GM18867 (cell line): ENCODE data around the gene SMARCAL1.
A peak's percentile ranks its signal among the peaks of the same experiment; 100 is the strongest.
"Not testable (repeated sequence)": the region's sequence is repeated elsewhere in the genome, so short reads cannot be mapped to it uniquely, and the experiment has no call there.

ENCODE experiments used
- ATAC-seq: cut with Tn5 transposase; IDR thresholded peaks from one replicate; pipeline ENCODE4 v1.9.1; 2021; ENCODE audit warnings: mild to moderate bottlenecking, moderate library complexity; ENCODE audit not compliant: unreplicated experiment

Gene SMARCAL1

DNA sequence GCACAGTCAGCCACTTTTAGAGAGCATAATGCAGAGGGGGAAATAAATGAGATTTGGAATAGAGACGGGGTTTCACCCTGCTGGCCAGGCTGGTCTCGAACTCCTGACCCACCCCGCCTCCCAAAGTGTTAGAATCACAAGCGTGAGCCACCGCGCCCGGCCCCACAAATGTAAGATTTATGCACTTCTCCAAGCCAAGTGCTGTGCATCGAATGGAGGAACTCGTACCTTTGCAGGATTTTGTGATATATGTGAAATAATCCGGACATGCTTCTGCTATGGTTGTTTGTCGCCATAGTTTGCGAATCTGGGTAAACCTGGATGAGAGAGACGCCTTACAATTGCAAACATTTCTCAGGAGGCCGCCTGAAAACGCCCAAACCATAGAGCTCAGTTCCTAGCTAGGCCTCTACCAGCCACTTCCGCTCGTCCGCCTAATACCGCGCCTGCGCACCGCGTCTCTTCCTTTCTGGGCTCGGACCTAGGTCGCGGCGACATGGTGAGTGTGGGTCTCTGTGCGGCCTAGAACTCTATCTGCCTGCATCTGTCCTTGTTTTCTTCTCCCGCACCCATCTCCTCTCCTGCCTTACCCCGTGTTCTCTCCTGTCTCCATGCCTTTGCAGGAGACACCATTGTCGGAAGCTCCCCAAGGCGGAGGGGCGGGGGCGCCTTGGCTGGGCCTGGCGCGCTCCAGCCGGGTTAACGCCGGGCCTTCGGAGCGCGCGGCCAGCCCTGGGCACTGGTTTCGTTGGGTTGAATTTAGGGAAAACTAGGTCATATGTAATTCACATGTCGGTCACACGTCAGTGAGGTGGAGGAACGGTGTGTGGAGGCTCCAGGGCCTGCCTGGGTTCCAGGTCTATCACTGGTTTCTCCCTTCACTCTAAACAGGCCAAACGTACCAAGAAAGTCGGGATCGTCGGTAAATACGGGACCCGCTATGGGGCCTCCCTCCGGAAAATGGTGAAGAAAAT is 86.4 kb downstream of the SMARCAL1 start, which contains the start of gene RPL37A:
TSS of gene RPL37A (plus strand) at position 466 of the 974 bp plus-strand sequence. CDS start at position 497, 31 bp downstream.
- ATAC-seq, result peak; percentile 94

DNA sequence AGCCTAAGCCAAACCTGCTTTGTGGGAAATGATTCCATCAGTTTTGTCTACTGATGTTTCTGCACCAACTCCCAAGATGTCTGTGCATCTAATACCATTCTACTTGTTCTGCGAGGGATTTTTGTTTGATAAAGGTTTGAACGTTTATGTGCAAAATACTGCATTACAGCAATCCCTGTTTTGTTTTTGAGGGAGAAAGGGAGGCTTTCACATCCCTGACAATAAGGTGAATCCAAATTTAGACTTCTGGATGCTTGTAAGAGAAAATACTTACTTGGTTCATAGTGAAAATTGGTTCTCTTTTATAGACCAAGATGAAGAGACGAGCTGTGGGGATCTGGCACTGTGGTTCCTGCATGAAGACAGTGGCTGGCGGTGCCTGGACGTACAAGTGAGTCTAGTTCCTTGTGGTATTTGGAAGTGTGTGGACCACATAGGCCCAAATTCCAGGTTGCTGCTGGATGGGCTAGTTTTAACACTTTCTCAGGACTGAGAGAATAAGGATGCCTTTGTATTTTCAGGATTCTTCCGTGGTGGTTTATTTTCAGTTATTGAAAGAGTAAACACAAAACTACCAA is 87.4 kb downstream of the SMARCAL1 start:
- ATAC-seq, result no peak

DNA sequence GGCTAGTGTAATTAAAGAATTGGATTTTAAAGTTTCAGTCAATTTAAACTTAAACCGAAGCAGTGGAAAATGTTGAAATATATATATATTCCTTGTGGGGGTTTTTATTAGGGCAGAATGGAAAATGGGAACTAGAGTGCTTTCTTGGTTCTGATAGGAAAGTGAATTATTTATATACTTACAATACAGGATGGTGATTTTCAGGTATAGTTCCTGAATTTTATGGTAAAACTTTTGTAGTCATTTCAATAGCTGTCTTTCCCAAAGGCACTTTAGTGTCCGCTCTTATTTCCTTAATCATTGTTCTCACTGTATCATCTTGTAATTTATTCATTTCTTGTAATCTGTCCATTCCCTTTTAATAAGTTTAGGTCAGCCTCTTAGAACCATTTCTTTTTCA is 88.3 kb downstream of the SMARCAL1 start:
- no peak for ATAC-seq

DNA sequence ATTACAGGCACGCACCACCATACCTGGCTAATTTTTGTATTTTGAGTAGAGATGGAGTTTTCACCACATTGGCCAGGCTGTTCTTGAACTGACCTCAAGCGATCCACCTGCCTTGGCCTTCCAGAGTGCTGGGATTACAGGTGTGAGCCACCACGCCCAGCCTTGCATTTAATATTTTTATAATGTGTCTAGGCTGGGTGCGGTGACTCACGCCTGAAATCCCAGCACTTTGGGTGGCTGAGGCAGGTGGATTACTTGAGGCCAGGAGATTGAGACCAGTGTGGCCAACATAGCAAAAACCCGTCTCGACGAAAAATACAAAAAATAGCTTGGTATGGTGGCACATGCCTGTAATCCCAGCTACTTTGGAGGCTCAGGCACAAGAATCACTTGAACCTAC is 89.6 kb downstream of the SMARCAL1 start:
- no peak for ATAC-seq

DNA sequence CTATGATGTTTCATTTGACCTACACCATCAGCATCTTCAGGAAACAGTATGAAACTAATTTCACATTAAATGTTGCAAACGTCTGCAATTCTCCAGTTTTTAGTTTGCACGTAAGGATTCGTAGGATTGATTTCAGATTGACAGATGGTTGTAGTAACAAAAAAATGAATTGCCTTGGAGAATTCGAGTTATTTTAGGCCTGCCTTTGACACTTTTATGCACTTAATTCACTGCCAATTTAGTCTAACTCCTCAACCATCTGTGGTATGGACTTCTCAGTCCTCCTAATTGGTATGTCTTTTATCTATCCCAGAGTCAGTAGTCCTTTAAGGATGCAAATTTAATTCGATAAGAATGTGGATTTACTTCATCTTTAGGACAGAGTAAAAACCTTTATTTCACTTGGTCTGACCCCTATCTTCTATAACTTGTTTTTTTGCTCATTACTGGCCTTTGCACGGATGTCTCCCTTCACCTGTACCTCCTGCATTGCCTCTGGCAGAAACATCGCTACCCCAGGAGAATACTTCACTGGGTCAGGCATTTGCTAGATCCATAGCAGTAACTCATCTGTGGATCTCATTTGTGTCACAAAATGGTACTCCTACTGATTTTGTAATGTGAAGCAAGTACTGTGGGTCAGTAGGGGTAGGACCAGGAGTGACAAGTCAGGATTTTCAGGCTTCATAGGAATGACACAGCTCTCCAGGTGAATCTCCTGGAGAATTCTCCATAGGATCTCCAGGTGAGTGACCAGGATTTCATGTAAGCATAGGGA is 90.3 kb downstream of the SMARCAL1 start:
- ATAC-seq, result no peak

DNA sequence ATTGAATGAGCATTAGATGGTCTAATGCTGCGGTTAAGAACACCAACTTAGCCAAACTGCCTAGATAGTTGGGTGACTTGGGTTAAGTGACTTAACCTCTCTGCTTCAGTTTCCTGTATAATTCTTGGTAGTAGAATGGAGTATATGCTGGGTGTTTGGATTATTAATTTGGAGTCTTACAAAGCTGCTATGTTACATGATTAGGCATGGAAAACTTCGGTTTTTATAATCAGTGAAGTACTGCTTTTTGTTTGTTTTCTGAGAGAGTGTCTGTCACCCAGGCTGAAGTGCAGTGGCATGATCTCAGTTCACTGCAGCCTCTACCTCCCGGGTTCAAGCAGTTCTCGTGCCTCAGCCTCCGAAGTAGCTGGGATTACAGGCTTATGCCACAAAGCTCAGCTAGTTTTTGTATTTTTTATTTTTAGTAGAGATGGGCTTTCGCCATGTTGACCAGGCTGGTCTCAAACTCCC is 90.9 kb downstream of the SMARCAL1 start:
- no peak for ATAC-seq

DNA sequence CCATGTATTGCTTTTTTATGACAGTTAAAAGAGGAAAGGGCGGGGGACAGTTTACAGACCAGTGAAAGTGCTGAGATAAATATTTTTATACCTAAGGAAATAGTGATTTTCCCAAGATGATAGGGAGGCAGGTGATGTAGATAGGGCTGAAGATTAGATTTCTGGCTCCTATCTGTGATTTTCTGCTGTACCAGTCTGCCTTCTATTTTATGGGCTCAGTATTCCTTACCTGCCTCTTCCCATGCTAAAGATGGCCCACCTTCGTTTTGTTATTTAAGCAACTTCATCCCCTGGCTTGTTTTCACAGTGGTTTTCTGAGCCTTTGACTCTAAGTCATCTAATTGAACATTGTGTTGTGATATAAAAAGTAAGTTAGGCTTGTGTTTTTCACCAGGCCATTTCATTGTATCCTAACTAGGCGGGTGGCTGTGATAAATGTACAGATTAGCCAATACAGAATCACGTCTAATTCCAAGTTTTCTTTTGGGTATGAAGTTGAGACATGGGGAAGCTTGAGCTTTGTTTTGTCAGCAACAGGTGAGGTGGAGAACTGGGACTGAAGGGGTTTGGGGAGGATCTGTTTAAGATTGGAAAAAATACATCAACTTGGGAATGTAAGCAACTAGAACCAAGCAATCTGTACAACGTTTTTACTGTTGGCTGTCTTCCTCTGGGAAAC is 91.6 kb downstream of the SMARCAL1 start:
- no peak for ATAC-seq

DNA sequence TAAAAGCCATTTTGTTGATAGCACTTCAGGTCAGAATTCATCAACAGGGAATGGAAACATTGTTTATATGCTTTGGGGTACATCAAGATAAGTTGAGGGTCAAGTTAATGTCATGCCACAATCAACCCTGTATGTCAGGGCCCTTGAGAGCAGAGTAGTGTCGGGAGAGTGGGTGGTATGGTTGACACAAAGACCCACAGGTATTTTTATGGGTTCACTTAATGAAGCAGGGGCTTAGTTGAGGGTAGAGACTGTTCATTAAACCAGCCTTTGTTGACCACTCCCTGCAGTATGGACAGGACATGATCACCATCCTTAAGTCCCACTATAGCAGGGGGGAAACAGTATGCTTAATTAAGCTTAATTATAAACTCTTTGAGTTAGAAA is 92.1 kb downstream of the SMARCAL1 start:
- no peak for ATAC-seq

DNA sequence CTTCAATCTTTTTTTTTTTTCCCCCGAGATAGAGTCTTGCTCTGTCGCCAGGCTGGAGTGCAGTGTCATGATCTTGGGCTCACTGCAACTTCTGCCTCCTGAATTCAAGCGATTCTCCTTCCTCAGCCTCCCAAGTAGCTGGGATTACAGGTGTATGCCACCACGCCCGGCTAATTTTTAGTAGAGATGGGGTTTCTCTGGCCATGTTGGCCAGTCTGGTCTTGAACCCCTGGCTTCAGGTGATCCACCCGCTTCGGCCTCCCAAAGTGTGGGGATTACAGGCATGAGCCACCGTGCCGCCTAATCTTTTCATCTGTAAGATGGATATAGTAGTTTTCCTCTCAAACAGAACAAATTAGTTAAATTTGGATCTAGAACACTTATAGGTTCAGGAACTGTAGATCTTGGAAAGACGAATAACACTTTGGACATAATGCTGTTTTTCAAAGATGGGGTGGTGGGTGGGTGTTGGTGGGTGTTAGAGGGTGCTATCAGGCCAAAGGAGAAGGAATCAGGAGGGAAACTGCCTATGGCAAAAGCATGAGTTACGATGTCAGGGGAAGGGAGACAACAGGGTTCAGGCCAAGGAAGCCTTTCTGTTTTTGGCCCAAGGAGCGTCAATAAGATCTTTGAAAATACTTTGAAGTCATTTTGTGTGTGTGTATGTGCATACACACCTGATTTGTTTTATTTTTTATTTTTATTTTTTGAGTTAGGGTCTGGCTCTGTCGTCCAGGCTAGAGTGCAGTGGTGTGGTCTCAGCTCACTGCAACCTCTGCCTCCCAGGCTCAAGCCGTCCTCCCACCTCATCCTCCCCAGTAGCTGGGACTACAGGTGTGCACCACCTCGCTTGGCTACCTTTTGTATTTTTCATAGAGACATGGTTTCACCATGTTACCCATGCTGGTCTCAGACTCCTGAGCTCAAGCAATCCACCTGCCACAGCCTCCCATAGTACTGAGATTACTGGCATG is 93.1 kb downstream of the SMARCAL1 start:
- no peak for ATAC-seq

DNA sequence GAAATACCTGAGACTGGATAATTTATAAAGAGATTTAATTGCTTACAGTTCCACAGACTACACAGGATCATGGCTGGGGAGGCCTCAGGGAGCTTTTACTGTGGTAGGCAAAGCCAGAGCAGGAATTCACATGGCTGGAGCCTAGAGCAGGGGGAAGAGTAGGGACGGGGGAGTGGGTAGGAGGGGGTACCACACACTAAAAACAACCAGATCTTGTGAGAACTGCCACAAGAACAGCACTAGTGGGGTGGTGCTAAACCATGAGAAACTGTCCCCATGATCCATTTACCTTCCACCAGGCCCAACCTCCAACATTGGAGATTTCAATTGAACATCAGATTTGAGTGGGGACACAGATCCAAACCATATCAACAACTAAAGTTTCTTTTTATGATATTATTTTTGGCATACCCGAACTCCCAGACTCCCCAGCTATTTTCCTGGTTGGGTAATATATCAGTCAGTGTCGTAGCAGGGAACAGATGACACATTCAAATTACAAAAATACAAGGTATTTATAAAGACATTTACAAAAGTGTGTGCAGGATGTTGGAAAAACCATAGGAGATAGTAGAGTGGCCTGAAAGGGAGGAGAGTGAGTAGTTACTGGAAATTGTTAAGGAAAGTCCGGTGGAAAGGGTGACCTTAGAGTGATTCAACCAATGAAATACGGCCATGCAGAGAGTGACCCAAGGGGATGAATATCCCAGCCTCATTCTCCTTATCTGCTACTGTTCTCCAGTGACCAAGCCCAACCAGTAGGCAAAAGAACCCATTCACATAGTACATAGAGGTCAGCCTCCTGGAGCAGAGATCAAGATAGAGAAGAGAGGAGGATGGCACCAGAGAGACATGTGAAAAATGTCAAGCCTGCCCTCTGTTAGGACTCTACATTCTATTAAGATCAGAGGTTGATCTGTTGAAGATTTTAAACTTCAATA is 95.2 kb downstream of the SMARCAL1 start:
- ATAC-seq, result no peak

DNA sequence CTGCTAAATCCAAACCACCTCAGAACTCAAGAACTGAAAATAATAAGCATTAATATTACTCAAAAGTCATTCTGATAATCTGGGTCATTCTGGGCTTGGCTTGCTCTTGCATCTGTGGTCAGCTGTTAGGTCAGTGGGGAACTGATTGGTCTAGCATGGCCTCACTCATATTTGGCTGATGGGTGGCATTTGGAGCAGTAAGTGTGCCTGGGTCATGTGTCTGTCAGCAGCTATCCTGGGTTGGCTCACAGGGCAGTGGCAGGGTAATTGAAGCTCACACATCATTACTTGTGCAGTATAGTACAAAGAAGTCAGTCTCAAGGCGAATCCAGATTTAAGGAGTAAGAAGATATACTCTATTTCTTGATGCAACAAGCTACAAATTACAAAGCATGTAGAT is 95.9 kb downstream of the SMARCAL1 start:
- no peak for ATAC-seq

DNA sequence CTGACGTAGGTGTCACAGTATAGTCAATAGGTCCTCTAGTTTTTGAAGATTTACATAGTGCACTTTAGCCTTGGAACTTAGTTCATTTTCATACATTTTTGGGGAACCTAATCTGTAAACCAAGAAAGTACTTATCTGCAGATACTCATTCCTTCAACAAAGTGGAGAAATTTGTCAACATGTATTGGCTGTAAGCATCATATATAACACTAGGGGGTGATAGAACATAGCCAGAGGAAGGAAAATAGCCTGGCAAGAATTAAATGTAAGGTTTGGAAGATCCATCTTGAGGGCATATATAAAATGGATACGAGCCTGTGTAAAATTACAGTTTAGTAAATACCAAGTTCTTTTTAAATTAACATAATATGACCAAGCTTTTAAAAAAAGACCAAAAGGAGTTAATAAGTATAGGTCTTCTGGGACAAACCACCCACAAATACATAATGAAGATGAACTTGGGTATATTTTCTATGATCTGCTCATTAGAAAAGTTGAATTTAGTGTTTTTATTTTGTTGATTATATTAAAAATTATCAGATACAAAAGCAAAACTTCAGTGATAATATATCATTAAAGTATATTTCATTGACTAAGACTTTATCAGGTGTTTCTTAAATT is 104.6 kb downstream of the SMARCAL1 start:
- no peak for ATAC-seq

DNA sequence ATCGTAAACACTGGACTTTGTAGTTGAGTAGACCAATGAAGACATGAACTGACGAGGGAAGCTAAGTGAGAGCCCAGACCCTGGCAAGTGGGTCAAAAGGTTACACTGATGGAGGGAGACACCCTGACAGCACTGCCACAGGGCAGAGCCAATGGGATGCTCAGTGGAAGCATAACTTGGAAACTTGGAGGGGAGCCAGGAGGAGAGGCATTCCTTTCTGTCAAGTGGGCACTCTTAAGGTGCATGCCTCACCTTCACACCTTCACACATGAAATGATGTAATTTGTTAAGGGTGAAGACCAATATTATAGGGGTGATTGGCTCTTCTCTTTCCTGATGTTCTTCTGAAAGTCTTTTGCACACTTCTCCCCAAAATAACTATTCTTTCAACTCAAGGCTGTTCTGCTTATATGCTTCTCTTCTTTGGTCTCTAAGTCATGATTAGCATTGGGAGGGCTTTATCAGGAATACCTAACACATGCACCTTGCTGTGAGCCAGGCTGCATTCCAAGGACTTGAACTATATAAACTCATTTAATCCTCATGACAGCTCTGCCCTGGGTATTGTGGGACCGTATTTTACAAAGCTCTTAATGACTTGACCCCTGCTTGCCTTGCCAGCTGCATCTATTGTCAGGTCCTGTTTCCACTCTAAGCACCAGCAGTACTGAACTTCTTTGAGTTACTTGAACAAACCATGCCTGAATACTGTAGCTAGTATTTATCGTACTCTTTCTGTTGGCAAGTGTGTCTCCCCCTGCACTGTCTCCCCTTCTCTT is 105.4 kb downstream of the SMARCAL1 start:
- ATAC-seq, result no peak

DNA sequence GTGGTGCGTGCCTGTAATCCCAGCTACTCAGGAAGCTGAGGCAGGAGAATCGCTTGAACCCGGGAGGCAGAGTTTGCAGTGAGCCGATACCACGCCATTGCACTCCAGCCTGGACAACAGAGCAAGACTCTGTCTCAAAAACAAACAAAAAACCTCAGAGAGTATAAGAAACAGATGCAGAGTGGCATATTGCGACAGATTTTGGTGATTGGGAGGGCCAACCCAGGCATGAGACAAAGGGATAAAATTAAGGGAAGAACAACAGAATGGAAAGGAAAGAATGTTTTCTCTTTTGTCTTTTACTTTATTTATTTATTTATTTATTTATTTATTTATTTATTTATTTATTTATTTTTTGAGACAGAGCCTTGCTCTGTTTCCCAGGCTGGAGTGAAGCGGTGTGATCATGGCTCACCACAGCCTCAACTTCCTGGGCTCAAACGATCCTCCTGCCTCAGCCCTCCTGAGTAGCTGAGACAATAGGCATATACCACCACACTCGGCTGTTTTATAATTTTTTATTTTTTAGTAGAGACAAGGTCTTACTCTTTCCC is 106.4 kb downstream of the SMARCAL1 start:
- not testable (repeated sequence) for ATAC-seq

DNA sequence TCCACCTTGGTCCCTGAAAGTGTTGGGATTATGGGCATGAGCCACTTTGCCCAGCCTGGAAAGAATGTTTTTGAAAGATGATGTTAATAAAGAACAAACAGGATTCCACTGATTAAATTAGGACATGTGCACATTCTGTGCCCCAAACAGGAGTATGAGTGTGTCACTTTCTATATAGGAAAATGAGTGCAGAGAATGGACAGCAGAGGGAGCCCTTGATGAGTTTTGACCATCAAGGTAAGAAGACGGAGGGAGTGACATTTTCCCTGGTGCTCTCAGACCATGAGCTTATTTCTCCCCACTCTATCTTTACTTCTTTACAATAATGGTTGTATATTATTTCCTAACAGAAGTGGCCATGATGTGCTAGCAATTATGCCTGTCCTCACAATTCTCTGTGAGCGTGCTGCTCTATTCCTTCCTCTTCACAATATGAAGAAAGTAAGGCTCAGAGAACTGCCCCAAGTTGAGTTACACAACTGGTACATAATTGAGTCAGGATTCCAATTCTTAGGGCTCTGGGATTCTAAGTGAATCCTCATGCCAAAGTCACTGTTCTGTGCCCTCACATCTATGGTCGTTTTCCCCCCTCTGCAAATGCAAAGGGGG is 107.0 kb downstream of the SMARCAL1 start:
- ATAC-seq, result peak; percentile 70

DNA sequence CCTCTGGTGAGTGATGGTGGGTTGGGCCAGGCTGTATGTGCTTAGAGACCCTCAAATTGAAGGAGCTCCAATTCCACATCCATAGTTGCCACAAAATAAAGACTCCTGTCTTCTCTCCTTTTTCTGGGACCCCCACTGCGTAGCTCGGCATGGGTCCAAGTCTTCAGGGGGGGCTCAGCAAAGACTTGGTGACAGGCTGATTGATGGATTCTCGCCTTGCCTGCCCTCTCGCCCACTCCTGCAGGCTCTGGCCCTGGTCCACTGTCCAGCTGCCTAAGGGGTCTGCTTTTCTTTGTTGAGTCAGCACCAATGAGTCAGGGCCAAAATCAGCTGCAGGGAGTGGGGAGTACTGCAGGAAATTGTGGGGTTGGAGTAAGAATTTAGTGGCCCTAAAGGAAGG is 107.8 kb downstream of the SMARCAL1 start:
- ATAC-seq, result no peak
